Eye (tissue), 1 donor: ENCODE results near the gene ERC2.

ENCODE experiments used
- DNase-seq: peaks from one replicate; pipeline ENCODE4 v3.0.0-alpha.2; 2015

Gene ERC2

GRCh38 chr3:55692295-55692956 lies 775.8 kb downstream of the ERC2 start:
- no peak for DNase-seq

DNA sequence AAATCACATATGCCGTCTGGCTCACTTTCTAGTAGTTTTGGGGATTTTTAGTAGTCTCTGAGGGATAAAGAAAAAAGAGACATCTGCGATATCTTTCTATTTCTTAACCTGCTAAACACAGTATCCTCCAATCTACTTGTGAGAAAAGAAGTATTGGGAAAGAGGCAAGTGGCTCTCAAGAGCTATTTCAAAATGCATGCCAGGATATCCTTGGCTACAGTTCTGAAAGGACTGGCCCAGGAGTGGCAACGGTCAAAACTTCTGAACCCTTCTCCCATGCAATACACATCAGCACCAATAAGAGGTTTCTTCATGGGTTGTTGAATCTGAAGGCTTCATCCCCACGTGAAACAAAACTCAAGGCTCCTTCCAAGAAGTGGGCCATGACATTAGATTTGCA lies 777.1 kb downstream of the ERC2 start:
- no peak for DNase-seq

DNA sequence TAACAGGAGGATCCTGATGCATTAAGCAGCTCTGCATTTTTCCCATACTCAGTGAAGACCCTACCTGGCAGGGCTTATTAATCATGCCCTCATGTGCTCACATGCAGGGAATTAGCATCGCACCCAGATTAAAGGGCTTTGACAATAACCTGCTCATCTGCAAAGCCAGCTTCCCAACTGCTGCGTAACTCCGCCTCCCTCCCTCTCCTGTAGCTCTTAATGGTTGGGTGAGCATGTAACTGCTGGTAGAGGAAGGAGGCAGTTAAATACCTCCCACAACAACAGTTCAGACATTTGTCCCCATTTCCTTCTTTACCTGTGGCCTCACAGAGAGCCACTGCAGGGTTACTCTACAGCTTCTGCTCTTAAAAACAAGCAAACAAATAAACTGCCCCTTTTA lies 777.5 kb downstream of the ERC2 start:
- peak; percentile 81 for DNase-seq

DNA sequence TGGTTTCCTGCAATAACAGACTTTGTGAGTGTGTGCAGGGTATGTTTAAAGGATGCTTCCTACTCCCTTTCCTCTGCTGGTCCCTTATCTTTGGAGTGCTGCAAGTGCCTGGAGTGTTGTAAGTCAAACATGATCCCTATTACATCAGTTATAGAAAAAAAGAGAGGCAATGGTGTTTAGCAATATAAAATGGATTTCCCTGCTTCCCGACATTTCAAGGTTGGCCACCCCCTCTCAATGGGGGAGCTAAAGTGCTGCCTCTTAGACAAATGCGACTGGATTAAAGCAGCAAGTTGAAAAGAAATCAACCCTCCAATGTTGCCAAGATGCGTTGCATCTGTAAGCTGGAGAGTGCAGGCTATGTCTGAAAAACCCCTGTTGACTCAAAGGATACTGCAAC lies 778.1 kb downstream of the ERC2 start:
- DNase-seq = peak; percentile 46

DNA sequence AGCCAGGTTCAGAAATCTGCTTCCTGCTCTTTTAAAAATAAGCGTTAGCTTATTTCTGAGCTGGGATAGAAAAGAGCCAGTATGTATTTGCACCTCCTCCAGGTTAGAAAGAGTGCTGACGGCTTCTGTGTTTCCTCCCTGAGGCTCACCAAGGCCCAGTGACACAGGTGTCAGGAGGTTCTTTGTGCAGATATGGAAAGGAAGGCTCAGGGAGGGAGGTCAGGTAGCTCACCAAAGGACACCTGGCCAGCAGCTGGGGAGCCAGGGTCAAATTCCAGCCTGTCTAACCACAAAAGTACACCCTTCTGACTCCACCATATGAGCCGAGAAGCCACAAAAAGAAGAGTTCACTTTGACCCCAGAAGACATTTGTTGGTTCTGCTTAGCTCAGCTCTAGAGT lies 780.1 kb downstream of the ERC2 start:
- no peak for DNase-seq

- DNase-seq = no peak
Observed at GRCh38 chr3:55687526-55687925, 780.7 kb downstream of the ERC2 start.

GRCh38 chr3:55686426-55687254 lies 781.6 kb downstream of the ERC2 start:
- DNase-seq = peak; percentile 43

GRCh38 chr3:55683666-55684270 lies 784.5 kb downstream of the ERC2 start:
- DNase-seq = peak; percentile 84

GRCh38 chr3:55682461-55682860 lies 785.8 kb downstream of the ERC2 start:
- DNase-seq = no peak

- DNase-seq = no peak
Observed at GRCh38 chr3:55678546-55679216, 789.6 kb downstream of the ERC2 start.

GRCh38 chr3:55676643-55677042 lies 791.6 kb downstream of the ERC2 start:
- DNase-seq = no peak

GRCh38 chr3:55675478-55675877 lies 792.8 kb downstream of the ERC2 start:
- no peak for DNase-seq

DNA sequence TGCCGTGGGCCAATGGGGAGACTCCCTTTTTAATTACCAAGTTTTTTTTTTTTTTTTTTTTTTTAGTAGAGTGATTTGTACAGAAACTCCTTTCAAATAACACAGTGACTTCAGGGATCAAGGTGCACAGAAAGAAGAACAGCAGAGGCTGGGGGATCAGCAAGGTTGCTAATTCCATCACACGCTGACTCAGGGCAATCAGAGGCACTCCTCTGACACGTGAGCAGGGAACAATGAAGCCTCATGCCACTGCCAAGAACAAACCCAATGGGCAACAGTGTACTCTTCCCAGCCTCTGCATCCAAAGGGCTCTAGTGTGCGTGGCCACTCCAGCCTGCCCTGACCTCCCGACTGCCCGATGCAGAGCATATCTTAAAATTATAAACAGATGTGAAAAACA lies 794.5 kb downstream of the ERC2 start:
- no peak for DNase-seq

DNA sequence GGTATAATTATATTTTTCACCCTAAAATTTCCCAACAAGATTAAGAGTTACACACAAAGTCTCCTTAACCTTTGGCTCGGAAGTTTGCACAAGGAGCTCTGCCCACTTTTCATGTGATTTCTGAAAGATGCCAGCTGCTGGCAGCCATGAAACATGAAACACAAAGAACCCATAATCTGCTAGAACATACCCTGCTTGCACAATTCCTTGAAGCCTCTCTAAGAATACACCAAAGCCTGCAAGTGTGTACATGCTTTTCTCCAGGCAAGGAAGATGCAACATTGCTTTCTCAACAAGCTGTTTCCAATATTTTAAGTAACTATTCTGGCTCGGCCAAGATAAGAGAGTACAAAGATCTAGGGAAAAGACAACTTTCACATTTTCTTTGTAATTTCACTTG lies 799.1 kb downstream of the ERC2 start:
- DNase-seq = no peak

- DNase-seq = no peak
Observed at GRCh38 chr3:55668359-55668758, 799.9 kb downstream of the ERC2 start.

DNA sequence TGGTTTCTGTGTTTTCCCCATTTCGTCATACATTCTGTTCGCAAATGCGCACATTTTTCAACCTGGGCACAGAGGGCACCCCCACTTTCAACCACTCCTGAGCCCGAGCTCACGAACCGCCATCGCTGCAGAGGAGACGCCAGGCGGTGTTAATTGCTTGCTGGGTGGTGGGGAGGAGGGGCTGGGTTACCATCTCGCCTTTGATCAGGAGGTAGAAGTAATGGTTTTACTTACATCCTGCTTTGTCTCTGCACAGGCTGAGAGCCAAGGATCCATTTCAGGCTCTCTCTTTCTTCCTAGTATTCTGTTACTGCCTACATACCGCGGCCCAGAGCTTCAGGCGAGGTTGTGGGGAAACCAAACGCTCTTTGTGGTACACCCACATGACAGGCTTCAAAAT lies 803.9 kb downstream of the ERC2 start:
- DNase-seq = peak; percentile 79

- no peak for DNase-seq
Observed at GRCh38 chr3:55662683-55663082, 805.6 kb downstream of the ERC2 start.

- DNase-seq = no peak
Observed at GRCh38 chr3:55661571-55661970, 806.7 kb downstream of the ERC2 start.

DNA sequence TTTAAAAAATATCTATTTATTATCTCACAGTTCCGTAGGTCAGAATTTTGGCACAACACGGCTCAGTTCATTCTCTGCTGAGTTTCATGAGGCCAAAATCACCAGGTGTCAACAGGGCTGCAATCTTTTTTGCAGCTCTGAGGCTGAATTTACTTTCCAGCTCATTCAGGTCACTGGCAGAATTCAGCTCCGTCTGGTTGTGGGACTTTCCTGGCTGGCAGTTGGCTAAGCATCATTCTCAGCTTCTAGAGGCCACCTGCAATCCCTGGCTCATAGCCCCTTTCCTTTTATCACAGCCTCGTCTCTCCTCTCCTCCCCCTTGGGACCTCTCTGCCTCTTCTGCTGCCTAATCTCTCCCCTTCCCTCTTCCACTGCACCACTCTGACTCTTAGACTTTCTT lies 807.1 kb downstream of the ERC2 start:
- no peak for DNase-seq

GRCh38 chr3:55660642-55661041 lies 807.6 kb downstream of the ERC2 start:
- no peak for DNase-seq

GRCh38 chr3:55659701-55660100 lies 808.6 kb downstream of the ERC2 start:
- DNase-seq = no peak

- DNase-seq = no peak
Observed at GRCh38 chr3:55658690-55659562, 809.3 kb downstream of the ERC2 start.

DNA sequence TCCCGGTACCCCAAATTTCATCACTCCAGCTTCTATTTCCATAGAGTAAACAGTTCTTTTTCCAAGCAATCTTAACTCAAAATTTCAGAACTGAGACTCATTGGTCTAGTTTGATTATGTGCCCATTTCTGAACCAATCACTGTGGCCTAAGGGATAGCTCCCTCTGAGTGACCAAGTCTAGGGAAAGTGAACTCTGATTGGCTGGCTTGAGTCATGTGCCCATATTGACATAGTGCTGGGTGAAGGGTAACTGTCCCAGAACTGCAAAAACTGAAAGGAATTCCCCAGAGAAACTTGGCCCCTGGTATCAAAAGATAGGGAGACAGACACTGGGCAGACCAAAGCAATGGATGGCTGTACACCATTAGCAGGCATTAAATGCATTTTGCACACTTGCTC lies 810.0 kb downstream of the ERC2 start:
- DNase-seq = no peak
